GM12878 (cell line): ENCODE results near the gene POMT1. TPM values are rescaled to one million over a fixed set of nuclear protein-coding genes. Genes with fewer than 3 reads are reported as not detected.
"Not testable (repeated sequence)": the region's sequence is repeated elsewhere in the genome, so short reads cannot be mapped to it uniquely, and the experiment has no call there.

Experiments used
- ATAC-seq: fragments of 200-7000 bp; cut with Tn5 transposase; 3 replicates; pipeline ENCODE4 v1.9.1; 2020; ENCODE audit warnings: mild to moderate bottlenecking, moderate library complexity
- BruUV-seq: library from RNA; stranded (reverse); fragments of 400-500 nt; replicated peaks from 2 replicates; lab custom pipeline; 2021; lab: Mats Ljungman, UMichigan
- CTCF ChIA-PET: fragments of 300-600 bp; sonication (Branson Sonifier 250); formaldehyde crosslinking; extraction: SDS; loops from one replicate; lab custom pipeline; 2021; ENCODE audit warnings: inconsistent platforms; lab: Yijun Ruan, JAX
- POLR2A ChIA-PET: fragments of 350-600 bp; formaldehyde crosslinking; extraction: SDS; loops from one replicate; lab custom pipeline; 2021; ENCODE audit warnings: inconsistent platforms; lab: Charles Lee
- RAD21 ChIA-PET: fragments of 300-600 bp; sonication (Branson Sonifier 250); formaldehyde crosslinking; loops from one replicate; lab custom pipeline; 2023; ENCODE audit warnings: antibody characterized with exemption; ENCODE audit not compliant: unreplicated experiment; lab: Charles Lee
- SMC1A ChIA-PET: fragments of 300-600 bp; sonication (Branson Sonifier 250); formaldehyde crosslinking; loops from one replicate; lab custom pipeline; 2023; ENCODE audit not compliant: unreplicated experiment, uncharacterized antibody; lab: Charles Lee
- DNase-seq: peaks from one replicate; pipeline ENCODE4 v3.0.0-alpha.2; 2011; ENCODE audit warnings: low read depth, low spot score
- FAIRE-seq: peaks from 3 replicates; lab custom pipeline; 2011; peaks lifted over from hg19 to GRCh38; lab: Jason Lieb, UNC
- H2AFZ ChIP-seq: 2 replicates; pipeline ENCODE4 v1.6.0; 2011; ENCODE audit warnings: low read depth, low read length, control low read depth; ENCODE audit not compliant: control insufficient read depth
- H3K27ac ChIP-seq: 2 replicates; pipeline ENCODE4 v1.5.1; 2011; ENCODE audit warnings: control low read depth; ENCODE audit not compliant: control insufficient read depth, insufficient read depth
- H3K27me3 ChIP-seq, 2 experiments: replicated peaks in 1 of 2; 2 replicates each; pipeline versions ENCODE4 v1.6.0 to v1.6.1; 2011; ENCODE audit warnings: low read length in 1 of 2; ENCODE audit not compliant: control insufficient read depth in 2 of 2, insufficient read depth in 2 of 2
- H3K36me3 ChIP-seq, 2 experiments: 2 replicates each; pipeline ENCODE4 v1.5.1; 2011; ENCODE audit warnings: low read length in 1 of 2; ENCODE audit not compliant: control insufficient read depth in 2 of 2, insufficient read depth in 2 of 2
- H3K4me1 ChIP-seq: 2 replicates; pipeline ENCODE4 v1.6.1; 2011; ENCODE audit warnings: mild to moderate bottlenecking, low read length, moderate library complexity, mixed read lengths; ENCODE audit not compliant: control insufficient read depth, insufficient read depth
- H3K4me2 ChIP-seq: 2 replicates; pipeline ENCODE4 v1.6.0; 2011; ENCODE audit warnings: control low read depth; ENCODE audit not compliant: control insufficient read depth, insufficient read depth
- H3K4me3 ChIP-seq: fragments of 200-600 bp; sonication (generic); 2 replicates; pipeline ENCODE4 v1.5.1; 2016
- H3K79me2 ChIP-seq: 2 replicates; pipeline ENCODE4 v1.6.0; 2011; ENCODE audit warnings: low read length; ENCODE audit not compliant: control insufficient read depth, insufficient read depth
- H3K9ac ChIP-seq: 2 replicates; pipeline ENCODE4 v1.8.0; 2011; ENCODE audit warnings: low read length, control low read depth, mixed read lengths; ENCODE audit not compliant: control insufficient read depth, insufficient read depth
- H3K9me3 ChIP-seq: replicated peaks from 3 replicates; pipeline ENCODE4 v1.5.1; 2011; ENCODE audit warnings: mild to moderate bottlenecking, low read length; ENCODE audit not compliant: control insufficient read depth, insufficient read depth
- H4K20me1 ChIP-seq: 2 replicates; pipeline ENCODE4 v1.6.0; 2011; ENCODE audit not compliant: control insufficient read depth, insufficient read depth
- ATF3 ChIP-seq: IDR thresholded peaks from 2 replicates; pipeline ENCODE4 v1.6.1; 2011; ENCODE audit warnings: low read depth, mild to moderate bottlenecking, low read length, moderate library complexity, borderline replicate concordance; ENCODE audit errors: extremely low read depth
- CEBPZ ChIP-seq: fragments of 150-350 bp; IDR thresholded peaks from 2 replicates; pipeline ENCODE4 v1.6.1; 2016; ENCODE audit warnings: low read depth, low read length
- POLR2AphosphoS5 ChIP-seq: IDR thresholded peaks from 2 replicates; pipeline ENCODE4 v1.6.1; 2011; ENCODE audit warnings: mild to moderate bottlenecking, low read length, inconsistent platforms
- STAT3 ChIP-seq: IDR thresholded peaks from 2 replicates; pipeline ENCODE4 v1.6.1; 2011; ENCODE audit warnings: low read depth, low read length, improper control_type of control experiment
- ZBED1 ChIP-seq: IDR thresholded peaks from 2 replicates; pipeline ENCODE4 v1.6.1; 2016; ENCODE audit warnings: borderline replicate concordance
- ZNF24 ChIP-seq: fragments of 450-650 bp; IDR thresholded peaks from 2 replicates; pipeline ENCODE4 v1.6.1; 2017; ENCODE audit warnings: antibody characterized with exemption, mild to moderate bottlenecking
- ZSCAN29 ChIP-seq: fragments of 450-650 bp; IDR thresholded peaks from 2 replicates; pipeline ENCODE4 v1.6.1; 2017; ENCODE audit warnings: mild to moderate bottlenecking, moderate library complexity
- WGBS: methylation state at CpG from one replicate; pipeline ENCODE4 v1.1.6; 2016; ENCODE audit warnings: low lambda C conversion rate; ENCODE audit not compliant: insufficient replicate concordance, insufficient coverage; ENCODE audit errors: missing lambda C conversion rate; 5-methylcytosine and 5-hydroxymethylcytosine counted together
- in situ Hi-C: fragments of 300-500 bp; cut with MboI; formaldehyde crosslinking; loops from 9 replicates; pipeline ENCODE4 v1.14.3; 2018; ENCODE audit warnings: mixed read lengths
- intact Hi-C: fragments of 100-400 bp; cut with micrococcal nuclease; formaldehyde crosslinking; loops from one replicate; pipeline ENCODE4 v1.14.2; 2022; ENCODE audit not compliant: unreplicated experiment
- polyA plus RNA-seq, 11 experiments: library from polyadenylated mRNA; depleted of rRNA in 4 of 11; unstranded in 6 of 11; stranded (reverse) in 5 of 11; fragments of >200 nt; fragmentation: Nextera tagmentation in 4 of 11; fragmentation: Illumina TruSeq in 1 of 11; extraction: Ambion mirVana in 4 of 11; extraction: Trizol in 1 of 11; gene quantifications; 1 replicate in 1 of 11; 2 replicates in 10 of 11; pipeline versions ENCODE4 v1.2.1 to v1.2.3, GENCODE V29; 2011 to 2016; ENCODE audit warnings: inconsistent platforms in 2 of 11, missing spikeins in 2 of 11, low read depth in 1 of 11
- total RNA-seq, 4 experiments: library from RNA; depleted of rRNA in 3 of 4; stranded (reverse); fragments of >200 nt in 3 of 4; fragmentation: Illumina TruSeq in 1 of 4; extraction: Trizol in 1 of 4; gene quantifications; 2 replicates each; pipeline versions ENCODE4 v1.2.1 to v1.2.3, GENCODE V29; 2013 to 2021
- TF ChIP-seq, protein P1 (sequence below): fragments of 450-650 bp; IDR thresholded peaks from 2 replicates; pipeline ENCODE4 v1.6.1; 2018; ENCODE audit warnings: borderline replicate concordance, mild to moderate bottlenecking; ENCODE audit not compliant: partially characterized antibody

POMT1 gene
- total and polyA plus RNA-seq, 10 of the 15 experiments (the other 5 are each of a cell fraction or from before 2014, with no cell fraction given) = 1.2 to 19.2 (median 12.6) TPM

- RAD21 ChIA-PET, H3K4me2 ChIP-seq, H2AFZ ChIP-seq, ATAC-seq, H3K79me2 ChIP-seq, FAIRE-seq, intact Hi-C loops, H3K27ac ChIP-seq, DNase-seq, H4K20me1 ChIP-seq, H3K27me3 ChIP-seq, H3K9ac ChIP-seq, in situ Hi-C loops, BruUV-seq, H3K9me3 ChIP-seq, H3K4me1 ChIP-seq, H3K4me3 ChIP-seq: not testable (repeated sequence)
- POLR2A ChIA-PET = interaction anchor here (0.6 kb wide), 1 partner anchor 43 kb away, joined by 5 read pairs; no protein-coding TSS in a partner anchor
- 95% methylated on average over 10 of the region's 10 CpGs for WGBS
- CTCF ChIA-PET = interaction anchor here (0.6 kb wide), 1 partner anchor 199 kb away, joined by 3 read pairs; no protein-coding TSS in a partner anchor
- H3K36me3 ChIP-seq = peaks cover 28 to 54% of the 10 kb centered on the region in 2 experiments
- SMC1A ChIA-PET = interaction anchor here (1.5 kb wide), 1 partner anchor 12 kb away, joined by 4 read pairs; no protein-coding TSS in a partner anchor
Measured at GRCh38 chr9:131455655-131456054, 47.1 kb upstream of the POMT1 start.

DNA sequence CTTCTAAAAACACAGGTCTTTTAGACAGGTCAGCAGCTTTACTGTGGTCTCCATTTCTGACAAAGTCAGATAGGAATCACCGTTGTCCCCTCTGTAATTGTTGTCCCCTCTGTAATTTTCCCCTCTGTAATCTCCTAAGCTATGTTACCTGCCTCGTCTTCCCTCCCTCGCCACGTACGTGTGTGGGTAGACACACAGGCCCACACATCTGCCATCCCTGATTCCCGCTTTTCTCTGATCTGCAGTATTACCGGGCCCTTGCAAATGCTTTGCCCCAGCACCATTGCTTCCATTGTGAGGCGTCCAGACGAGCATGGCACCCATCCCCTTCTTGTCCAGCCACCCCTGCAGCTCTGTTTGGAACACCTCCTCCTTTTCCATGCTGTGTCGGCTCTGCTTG lies 45.0 kb upstream of the POMT1 start:
- Histone ChIP-seq H3K9ac (no peak overlapping the region), H2AFZ (no peak overlapping the region), H3K4me3 (no peak overlapping the region), H3K9me3 (no peaks in the 10 kb centered on the region), H4K20me1 (0 out of 2 replicates have a peak, but pooled peaks cover 4% of the 10 kb centered on the region), H3K4me2 (no peak overlapping the region), H3K27me3 (no peaks in the 10 kb centered on the region), H3K4me1 (no peaks in the 10 kb centered on the region), H3K36me3 (peaks cover 36 to 55% of the 10 kb centered on the region in 2 experiments), H3K27ac (no peak overlapping the region), H3K79me2 (peaks cover under 1% of the 10 kb centered on the region)
- SMC1A ChIA-PET = interaction anchor here (1.2 kb wide), 1 partner anchor 86 kb away, joined by 3 read pairs; no protein-coding TSS in a partner anchor
- FAIRE-seq (no peak), DNase-seq (no peak), ATAC-seq (no peak)
- CTCF ChIA-PET = interaction anchor here (0.6 to 1.0 kb wide), 2 partner anchors 8 to 381 kb away, joined by 3 read pairs; no protein-coding TSS in a partner anchor
- POLR2A ChIA-PET = no interaction called here
- in situ Hi-C loops (no loop called here), intact Hi-C loops (no loop called here)
- RAD21 ChIA-PET = no interaction called here
- whole genome bisulfite sequencing = 92% methylated on average over 10 of the region's 10 CpGs
- no TSS peak for BruUV-seq
- TF ChIP-seq STAT3 = no peak
- no peak for TF ChIP-seq POLR2AphosphoS5
- no peak for TF ChIP-seq ZSCAN29
- no peak for TF ChIP-seq ATF3
- TF ChIP-seq ZNF24 = no peak
- TF ChIP-seq ZBED1 = no peak
- TF ChIP-seq, protein P1, sequence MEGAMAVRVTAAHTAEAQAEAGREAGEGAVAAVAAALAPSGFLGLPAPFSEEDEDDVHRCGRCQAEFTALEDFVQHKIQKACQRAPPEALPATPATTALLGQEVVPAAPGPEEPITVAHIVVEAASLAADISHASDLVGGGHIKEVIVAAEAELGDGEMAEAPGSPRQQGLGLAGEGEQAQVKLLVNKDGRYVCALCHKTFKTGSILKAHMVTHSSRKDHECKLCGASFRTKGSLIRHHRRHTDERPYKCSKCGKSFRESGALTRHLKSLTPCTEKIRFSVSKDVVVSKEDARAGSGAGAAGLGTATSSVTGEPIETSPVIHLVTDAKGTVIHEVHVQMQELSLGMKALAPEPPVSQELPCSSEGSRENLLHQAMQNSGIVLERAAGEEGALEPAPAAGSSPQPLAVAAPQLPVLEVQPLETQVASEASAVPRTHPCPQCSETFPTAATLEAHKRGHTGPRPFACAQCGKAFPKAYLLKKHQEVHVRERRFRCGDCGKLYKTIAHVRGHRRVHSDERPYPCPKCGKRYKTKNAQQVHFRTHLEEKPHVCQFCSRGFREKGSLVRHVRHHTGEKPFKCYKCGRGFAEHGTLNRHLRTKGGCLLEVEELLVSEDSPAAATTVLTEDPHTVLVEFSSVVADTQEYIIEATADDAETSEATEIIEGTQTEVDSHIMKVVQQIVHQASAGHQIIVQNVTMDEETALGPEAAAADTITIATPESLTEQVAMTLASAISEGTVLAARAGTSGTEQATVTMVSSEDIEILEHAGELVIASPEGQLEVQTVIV = no peak
- TF ChIP-seq CEBPZ = no peak
